Measurements from ENCODE around the gene ADIPOQ.

- TF ChIP-seq POLR2A (IDR thresholded peaks at IDR 0.05; ENCODE audit: low read depth, low read length) (no peak), CTCF (conservative IDR thresholded peaks at IDR 0.05; ENCODE audit: low read depth, low read length) (no peak), RCOR1 (IDR thresholded peaks at IDR 0.05; ENCODE audit: insufficient replicate concordance, low read length) (no peak), USF2 (IDR thresholded peaks at IDR 0.05; ENCODE audit: low read depth, low read length) (no peak), RFX5 (IDR thresholded peaks at IDR 0.05; ENCODE audit: low read depth, low read length) (no peak), SMC3 (IDR thresholded peaks at IDR 0.05; ENCODE audit: low read depth, low read length) (no peak), CEBPB (IDR thresholded peaks at IDR 0.05; ENCODE audit: low read depth, low read length) (no peak), FOS (IDR thresholded peaks at IDR 0.05; ENCODE audit: low read depth, low read length) (no peak), BHLHE40 (IDR thresholded peaks at IDR 0.05; ENCODE audit: low read depth, low read length) (no peak), RAD21 (IDR thresholded peaks at IDR 0.05; ENCODE audit: low read length) (no peak), MAFK (IDR thresholded peaks at IDR 0.05; ENCODE audit: low read depth, low read length) (no peak), MXI1 (IDR thresholded peaks at IDR 0.05; ENCODE audit: borderline replicate concordance, low read depth, low read length) (no peak), MAZ (IDR thresholded peaks at IDR 0.05; ENCODE audit: borderline replicate concordance, low read depth, low read length) (no peak), ELK1 (IDR thresholded peaks at IDR 0.05; ENCODE audit: borderline replicate concordance, low read depth, low read length) (no peak)
These were observed 11.6 kb downstream of the ADIPOQ start for GRCh38 chr3:186854146-186854545.
